Right kidney (tissue), 1 donor: ENCODE results near the gene ESPN.

Experiments
- DNase-seq: peaks from one replicate; pipeline ENCODE4 v3.0.0-alpha.2; 2016

The ESPN gene

DNA sequence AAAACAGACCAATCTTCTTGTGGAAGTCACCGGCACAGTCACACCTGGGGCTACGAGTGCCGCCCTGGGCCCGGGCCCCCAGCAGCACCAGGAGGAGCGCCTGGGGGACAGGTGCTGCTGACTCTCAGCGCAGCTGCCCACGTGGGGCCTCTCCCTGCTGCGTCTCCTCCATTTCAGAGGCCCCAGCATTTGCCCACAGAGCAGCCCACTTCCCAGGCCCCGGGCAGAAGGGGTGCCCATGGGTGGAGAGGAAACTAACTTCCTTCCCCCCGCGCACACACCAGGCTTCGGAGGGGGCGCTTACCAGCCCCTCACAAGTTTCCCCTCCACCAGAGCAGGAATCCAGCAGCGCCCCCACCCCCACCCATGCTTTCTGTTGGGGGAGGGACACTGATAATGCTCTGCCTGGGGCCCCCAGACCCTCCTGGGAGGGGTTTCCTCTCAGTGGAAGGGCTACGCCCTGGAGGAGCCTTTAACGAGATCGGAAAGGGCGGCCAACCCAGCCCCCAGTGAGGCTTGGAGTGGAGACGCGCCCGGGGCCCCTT, 41.0 kb downstream of the ESPN start:
- DNase-seq: no peak

DNA sequence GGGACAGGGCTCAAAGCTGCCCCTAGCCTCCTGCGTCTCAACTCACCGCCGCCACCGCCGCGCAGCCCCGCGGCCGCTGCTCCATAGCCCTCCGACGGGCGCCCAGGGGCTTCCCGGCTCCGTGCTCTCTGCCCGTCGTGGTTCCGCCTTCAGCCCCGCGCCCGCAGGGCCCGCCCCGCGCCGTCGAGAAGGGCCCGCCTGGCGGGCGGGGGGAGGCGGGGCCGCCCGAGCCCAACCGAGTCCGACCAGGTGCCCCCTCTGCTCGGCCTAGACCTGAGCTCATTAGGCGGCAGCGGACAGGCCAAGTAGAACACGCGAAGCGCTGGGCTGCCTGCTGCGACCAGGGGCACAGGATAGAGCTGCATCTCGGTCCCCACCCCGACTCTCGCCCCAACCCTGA, 41.4 kb downstream of the ESPN start, which contains the start of gene TNFRSF25:
Gene TNFRSF25, minus strand, starts transcription at position 151 of the 400 bp plus-strand sequence. Its CDS starts 66 bp downstream, at position 85.
- no peak for DNase-seq

GRCh38 chr1:6466751-6467150, 42.2 kb downstream of the ESPN start:
- DNase-seq: no peak

DNA sequence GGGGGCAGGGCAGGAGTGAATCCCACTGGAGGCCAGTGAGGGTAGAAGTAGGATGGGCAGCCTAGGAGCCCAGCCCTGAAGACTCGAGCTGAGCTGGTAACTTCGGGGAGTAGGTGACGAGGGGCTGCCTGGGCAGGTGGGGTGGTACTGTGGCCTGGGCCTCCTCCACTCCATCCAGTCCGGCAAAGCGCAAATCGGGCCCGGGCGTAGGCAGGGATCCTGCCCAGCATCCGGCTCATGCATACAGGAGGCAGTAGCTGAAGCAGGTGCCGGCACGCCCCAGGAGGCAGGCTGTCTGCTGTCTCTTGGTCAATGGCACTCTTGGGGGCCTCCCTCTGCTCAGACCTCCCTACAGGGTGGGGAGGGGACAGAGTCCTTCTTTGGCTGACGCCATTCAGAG, 42.6 kb downstream of the ESPN start:
- DNase-seq: no peak

DNA sequence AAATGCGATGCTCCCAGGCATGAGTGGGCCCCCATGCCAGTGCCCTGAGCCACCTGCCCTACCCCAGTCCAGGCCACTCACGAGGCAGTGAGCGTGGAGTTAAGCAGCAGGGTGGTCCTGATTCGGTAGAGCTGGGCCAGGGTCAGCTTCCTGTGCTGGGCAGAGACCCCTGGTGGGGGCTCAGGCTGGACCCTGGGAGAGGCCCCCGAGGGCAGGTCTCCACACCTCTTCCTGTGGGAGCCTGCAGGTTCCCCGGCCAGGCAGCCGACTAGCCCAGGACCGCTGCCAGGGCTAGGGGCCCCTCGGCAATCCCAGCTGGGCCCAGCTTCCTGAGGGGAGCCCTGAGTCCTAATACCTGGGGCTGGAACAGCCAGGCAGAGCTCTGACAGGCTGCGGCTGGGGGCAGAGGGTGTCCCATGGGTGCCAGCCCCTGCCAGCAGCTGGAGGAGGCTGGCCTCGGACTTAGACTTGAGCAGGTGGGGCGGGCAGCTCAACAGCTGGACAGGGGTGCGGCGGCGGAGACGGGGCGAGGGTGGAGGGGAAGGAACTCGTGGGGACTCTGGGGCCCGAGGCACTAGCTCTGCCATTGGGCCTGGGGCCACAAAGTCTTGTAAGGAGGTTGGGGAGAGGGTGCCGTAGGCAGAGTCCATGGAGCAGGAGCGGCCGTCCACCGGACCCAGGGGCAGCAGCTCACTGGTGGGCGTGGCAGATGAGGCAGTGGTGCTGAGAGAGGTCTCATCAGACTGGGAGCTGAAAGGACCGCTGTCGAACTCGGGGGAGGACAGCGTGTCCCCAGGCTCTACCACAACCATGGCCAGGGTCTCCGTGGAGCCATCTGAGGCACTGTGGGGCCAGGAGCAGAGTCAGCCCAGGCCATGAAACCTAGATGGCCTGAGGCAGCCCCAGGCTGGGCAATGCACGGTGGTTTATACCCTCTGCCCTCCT, 43.4 kb downstream of the ESPN start:
- no peak for DNase-seq

DNA sequence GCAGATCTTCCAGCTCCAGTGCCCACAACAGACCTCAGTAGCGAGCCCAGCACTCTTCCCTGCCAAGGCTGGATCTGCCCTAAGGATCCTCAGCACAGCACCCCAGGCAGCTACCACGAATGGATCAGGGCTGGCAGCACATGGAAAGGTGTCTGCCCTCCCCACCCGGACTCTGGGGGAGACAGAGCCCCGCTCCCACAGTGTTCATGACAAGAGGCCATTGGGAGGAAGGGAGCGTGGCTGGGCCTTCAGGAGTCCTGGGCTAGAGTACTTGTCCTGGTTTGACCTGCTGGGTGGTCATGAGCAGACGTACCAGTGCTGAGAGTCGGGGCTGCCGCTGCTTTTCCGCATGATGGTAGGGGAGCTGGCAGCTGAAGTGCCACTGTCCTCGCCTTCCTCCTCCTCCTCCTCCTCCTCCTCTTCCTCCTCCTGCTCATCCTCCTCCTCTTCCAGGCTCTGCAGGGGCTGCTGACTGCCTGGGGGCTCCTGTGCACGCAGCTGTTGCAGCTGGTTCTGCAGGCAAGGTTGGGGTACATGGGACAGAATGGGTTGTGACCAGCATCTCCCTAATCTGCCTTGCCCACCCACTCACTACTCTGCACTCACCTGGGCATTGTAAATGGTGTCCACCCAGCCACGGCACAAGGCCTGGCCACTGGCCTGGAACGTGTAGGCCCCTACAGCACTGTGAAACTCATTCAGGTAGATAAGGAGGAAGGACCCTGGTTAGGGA, 44.3 kb downstream of the ESPN start:
- no peak for DNase-seq

DNA sequence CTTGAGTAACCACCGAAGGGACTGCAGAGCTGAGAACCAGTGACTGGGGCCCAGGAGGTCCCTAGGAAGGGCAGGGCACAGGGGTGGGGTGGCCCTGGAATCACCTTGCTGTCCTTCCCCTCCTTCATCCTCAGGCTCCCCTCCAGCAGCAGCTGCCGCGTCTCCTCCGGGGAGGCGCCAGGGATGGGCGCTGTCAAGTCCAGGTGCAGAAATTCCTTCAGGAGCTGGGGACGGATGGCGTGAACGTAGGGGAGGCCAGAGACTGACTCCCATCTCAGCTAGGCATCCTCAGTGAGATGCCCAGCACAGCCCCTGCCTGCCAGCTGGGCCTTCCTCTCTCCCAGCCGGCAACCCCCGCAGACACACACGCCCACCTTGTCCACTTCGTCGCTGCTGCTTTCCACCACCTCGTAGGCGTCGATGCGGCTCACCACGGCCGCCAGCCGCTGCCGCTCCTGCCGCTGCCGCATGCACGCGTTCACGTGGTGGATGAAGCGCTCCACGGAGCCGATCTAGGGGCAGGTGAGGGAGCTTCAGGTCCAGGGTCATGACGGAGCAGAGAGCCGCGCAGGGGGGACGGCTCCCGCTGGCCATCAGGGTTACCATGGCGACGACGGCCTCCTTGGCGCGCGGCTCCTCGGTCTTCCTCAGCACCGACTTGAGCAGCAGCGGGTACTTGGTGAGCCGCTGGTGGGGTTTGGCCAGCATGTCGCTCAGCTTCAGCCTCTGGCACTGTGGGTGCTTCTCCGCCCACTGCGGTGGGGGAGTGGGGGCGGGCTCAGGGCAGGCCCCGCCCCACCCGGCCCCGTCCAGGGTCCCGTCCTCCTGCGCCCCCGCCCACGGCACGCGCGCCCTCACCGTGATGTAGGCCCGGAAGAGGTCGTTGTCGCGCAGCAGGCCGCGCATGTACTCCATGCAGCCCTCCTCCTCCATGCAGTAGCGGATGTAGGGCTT, 45.8 kb downstream of the ESPN start:
- DNase-seq: no peak

DNA sequence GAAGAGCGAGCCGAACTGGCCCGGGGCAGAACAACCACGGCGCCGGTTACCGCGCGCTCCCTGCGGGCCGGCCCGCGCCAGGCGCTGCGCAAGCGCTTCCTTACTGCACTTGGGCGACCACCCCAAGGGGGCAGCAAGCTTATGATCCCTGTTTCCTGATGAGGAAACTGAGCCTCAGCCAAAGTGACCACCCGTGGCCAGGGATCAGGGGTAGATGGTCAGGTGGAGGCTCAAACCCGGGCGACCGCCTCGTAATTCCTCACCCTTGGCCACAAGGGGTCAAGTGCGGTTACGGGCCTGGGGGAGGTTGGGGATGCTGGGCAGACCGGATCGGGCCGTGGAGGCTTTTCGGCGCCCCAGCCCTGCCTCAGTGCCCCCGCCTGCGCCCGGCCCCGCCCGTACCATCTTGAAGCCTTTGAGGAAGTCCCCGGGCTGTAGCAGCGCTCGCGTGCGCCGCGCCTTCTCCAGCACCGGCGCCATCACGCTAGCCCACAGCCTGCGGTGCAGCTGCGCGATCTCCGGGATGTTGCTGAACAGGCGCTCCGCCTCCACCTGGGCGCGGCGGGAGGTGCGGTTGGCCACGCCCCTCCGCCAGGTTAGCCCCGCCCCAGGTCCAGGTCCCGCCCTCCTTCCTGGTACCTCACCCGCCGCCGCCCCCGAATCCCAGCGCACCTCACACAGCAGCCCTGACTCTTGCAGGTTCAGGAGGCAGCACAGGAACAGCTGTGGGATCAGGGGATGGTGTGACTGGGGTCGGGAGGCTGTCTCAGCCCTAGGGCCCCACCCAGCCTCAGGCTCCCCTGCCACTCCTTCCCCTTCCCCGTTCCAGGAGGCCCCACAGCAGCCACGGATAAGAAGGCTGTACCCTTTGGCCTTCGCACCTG, 46.8 kb downstream of the ESPN start:
- no peak for DNase-seq

DNA sequence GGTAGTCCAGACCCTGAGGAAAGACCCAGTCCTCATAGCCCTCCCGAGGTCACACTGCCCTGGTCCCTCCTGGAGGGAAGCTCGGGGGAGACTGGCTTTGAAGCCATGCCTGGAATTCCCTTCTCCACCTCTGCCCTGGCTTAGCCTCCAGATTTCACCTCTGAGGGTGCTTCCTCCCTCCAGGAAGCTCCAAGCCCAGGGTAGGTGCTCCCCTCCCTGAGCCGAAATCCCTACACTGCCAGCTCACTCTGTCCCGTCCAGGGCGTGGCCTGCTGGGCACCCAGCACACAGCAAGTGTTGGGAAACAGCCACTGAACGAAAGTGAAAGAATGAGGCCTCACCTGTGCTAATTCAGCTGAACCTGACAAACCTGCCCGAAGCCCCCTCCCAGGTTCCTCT, 47.4 kb downstream of the ESPN start:
- no peak for DNase-seq

DNA sequence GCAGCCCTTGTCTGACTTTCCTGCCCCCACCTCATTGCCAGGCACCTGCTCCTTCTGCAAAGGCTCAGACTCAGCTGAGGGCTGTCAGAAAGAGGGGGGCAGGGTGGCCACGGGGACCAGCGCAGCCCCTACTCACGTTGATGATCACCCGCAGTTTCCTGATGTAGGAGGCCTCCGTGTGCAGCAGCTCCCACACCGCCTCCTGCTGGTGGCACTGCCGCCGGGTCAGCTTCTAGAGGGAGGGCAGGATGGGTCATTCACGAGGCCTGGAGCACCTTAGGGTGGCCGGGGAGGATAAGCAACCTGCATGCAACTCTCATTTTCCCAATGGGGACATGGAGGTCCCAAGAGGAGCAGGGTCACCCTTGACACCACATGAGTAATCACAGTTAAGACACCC, 47.8 kb downstream of the ESPN start:
- DNase-seq: no peak

DNA sequence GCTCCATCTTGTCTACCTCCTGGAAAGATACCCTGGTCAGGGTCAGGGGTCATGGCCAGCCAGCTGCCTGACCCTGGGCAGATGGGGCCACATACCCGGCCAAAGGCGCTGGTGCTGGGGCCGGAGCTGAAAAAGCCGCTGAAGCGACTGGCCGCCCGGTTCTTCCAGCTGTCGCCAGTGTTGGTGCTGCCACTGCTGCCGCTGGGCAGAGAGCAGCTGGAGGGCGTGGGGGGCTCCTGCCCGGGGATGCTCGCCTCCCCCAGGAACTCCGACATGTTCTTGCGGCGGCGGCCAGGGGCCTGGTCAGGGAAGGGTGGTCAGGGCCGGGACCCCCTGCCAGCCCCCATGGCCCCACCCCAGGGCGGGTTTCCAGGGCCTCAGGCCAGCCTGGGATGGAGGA, 48.6 kb downstream of the ESPN start:
- no peak for DNase-seq

DNA sequence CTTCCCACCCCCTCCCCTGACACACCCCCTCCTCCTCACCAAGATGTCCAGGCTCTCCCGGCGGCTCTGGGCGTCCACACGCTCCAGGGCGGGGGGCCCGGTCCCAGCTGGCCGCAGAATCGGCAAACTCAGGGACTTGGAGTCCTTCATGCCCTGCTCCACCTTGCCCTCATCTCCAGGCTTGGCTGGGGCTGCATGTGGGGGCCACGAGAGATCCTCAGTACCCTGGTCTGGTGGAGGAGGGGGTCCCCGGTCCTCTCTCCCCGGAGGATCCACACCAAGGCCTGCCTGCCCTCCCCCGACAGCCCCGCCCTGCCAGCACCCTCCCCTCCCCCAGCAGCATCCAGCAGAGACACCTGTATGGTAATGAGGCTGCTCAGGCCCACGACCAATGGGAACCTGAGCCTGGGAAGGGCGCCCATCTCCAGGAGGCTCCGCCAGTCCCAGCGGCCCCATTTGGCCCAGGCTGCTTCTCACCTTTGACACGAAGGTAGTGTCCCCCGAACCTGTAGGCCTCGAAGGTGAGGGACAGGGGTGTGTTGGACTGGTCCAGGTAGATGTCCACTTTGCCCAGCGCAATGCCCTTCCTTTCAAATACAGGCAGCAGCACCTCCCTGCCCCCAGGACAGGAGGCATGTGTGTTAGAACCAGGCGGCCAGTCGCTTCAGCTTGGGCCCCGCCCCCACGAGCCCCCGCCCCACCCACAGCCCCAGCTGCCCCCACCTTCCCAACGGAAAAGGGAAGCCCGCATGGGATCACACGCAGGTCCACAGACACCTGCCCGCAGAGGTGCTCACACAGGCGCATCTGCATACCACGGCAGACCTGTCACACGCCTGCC, 49.6 kb downstream of the ESPN start:
- DNase-seq: no peak

- DNase-seq: no peak
Observed at GRCh38 chr1:6474815-6475282, 50.3 kb downstream of the ESPN start.

GRCh38 chr1:6475381-6476133, 51.0 kb downstream of the ESPN start:
- peak; percentile 75 for DNase-seq

DNA sequence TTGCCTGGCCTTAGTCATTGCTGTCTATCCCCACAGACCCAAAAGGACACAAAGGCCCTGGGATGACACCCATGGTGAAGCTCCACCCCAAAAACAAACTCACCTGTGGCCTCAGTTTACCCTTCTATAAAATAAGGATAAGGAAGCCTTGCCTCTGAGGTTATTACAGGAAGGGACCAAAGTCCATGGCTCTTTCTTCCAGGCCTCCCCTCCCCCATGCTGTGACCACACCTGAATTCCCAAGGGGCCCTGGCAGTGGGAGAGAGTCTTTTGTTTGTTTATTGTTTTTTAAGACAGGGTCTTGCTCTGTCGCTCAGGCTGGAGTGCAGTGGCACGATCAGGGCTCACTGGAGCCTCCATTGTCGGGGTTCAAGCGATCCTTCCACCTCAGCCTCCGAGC, 51.9 kb downstream of the ESPN start:
- no peak for DNase-seq

GRCh38 chr1:6477039-6477820, 52.7 kb downstream of the ESPN start:
- peak; percentile 63 for DNase-seq

DNA sequence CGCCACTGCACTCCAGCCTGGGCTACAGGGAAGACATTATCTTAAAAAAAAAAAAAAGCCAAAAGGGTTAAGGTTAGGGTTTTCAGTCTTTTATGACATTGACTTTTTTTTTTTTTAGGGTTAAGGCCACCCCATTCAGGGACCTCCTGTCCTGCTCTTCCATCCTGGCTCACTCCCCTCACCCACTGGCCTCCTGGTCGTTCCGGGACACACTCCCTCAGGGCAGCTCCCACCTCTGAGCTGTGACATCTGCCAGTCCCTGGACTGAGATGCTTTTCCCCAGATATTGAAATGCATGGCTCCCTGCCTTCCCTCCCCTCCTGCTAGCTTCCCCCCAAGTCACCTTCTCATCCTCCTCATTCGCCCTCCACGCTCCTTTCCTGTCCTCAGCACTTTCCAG, 57.2 kb downstream of the ESPN start:
- DNase-seq: no peak
